GM06990 (cell line): Measurements from ENCODE around the gene TFAP2E.

ENCODE experiments used
- DNase-seq: peaks from one replicate; pipeline ENCODE4 v3.0.0-alpha.2; 2011; ENCODE audit not compliant: insufficient read length; ENCODE audit errors: extremely low read depth
- H3K27me3 ChIP-seq: replicated peaks from 2 replicates; pipeline ENCODE4 v1.6.0; 2011; ENCODE audit warnings: low read length; ENCODE audit not compliant: control insufficient read depth, insufficient read depth
- H3K36me3 ChIP-seq: 2 replicates; pipeline ENCODE4 v1.5.1; 2011; ENCODE audit warnings: low read length; ENCODE audit not compliant: control insufficient read depth, insufficient read depth
- H3K4me3 ChIP-seq: replicated peaks from 2 replicates; pipeline ENCODE4 v1.5.1; 2011; ENCODE audit warnings: low read depth, mild to moderate bottlenecking, control low read depth, low read length
- CTCF ChIP-seq: IDR thresholded peaks from 2 replicates; pipeline ENCODE4 v1.5.1; 2011; ENCODE audit warnings: low read length, control low read depth, mild to moderate bottlenecking, inconsistent platforms; ENCODE audit not compliant: insufficient read depth, poor library complexity, severe bottlenecking

The TFAP2E gene

GRCh38 chr1:35591211-35591610 lies 18.1 kb downstream of the TFAP2E start:
- no peak for TF ChIP-seq CTCF
- H3K27me3 ChIP-seq: no peaks in the 10 kb centered on the region
- H3K4me3 ChIP-seq: no peak overlapping the region
- H3K36me3 ChIP-seq: peaks cover 2% of the 10 kb centered on the region; the same call in 1 of the 2 replicates
- no peak for DNase-seq

GRCh38 chr1:35592991-35593769 lies 20.1 kb downstream of the TFAP2E start:
- Histone ChIP-seq H3K4me3 (no peak overlapping the region), H3K27me3 (no peaks in the 10 kb centered on the region), H3K36me3 (peaks cover 2% of the 10 kb centered on the region)
- no peak for TF ChIP-seq CTCF
- no peak for DNase-seq

- no peak overlapping the region for H3K4me3 ChIP-seq
- no peak for TF ChIP-seq CTCF
- H3K36me3 ChIP-seq: peaks cover 4% of the 10 kb centered on the region
- DNase-seq: no peak
- no peaks in the 10 kb centered on the region for H3K27me3 ChIP-seq
These were observed 21.1 kb downstream of the TFAP2E start for GRCh38 chr1:35594005-35594760.

GRCh38 chr1:35595684-35596083 lies 22.6 kb downstream of the TFAP2E start:
- no peak for TF ChIP-seq CTCF
- H3K36me3 ChIP-seq: peaks cover 4% of the 10 kb centered on the region

DNA sequence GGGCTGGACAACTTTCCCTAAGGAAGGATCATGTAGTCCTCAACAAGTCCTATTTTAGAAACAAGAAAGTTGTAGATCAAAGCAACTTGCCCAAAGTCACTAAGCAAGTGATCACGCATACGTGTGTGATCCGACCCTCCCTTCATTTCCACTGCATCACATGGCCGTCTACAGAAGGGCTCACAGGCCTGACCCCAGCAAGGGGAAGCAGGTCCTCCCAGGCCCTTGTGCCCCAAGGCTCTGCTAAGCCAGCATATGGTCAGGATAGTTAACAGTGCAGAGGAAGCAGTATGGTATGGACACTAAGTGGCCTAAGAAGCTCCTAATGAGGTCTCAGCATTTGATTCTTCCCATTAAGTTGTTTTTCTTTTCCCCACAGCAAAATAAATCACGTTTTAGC lies 24.8 kb downstream of the TFAP2E start:
- H3K36me3 ChIP-seq: peaks cover 8% of the 10 kb centered on the region
- no peak for DNase-seq
- TF ChIP-seq CTCF: no peak
- no peak overlapping the region for H3K4me3 ChIP-seq
- H3K27me3 ChIP-seq: no peaks in the 10 kb centered on the region

More at GRCh38 chr1:35595684-35596083, 22.6 kb downstream of the TFAP2E start:
- Histone ChIP-seq H3K4me3 (no peak overlapping the region), H3K27me3 (no peaks in the 10 kb centered on the region)
- no peak for DNase-seq
